Sigmoid colon (tissue), 7 donors: ENCODE results near the gene GPD1L. TPM values are rescaled to one million over a fixed set of nuclear protein-coding genes. Genes with fewer than 3 reads are reported as not detected.
"Not testable (repeated sequence)": the region's sequence is repeated elsewhere in the genome, so short reads cannot be mapped to it uniquely, and the experiment has no call there.

Experiments used
- DNase-seq: peaks from one replicate; pipeline ENCODE4 v3.0.0-alpha.2; 2019
- H3K27ac ChIP-seq, 4 donors: fragments of 200-600 bp; sonication (generic); one replicate each; pipeline ENCODE4 v1.5.1; 2016 to 2019; ENCODE audit warnings: mild to moderate bottlenecking in 1 of 4
- H3K27me3 ChIP-seq, 3 donors: fragments of 200-600 bp; sonication (generic); one replicate each; pipeline ENCODE4 v1.5.1; 2019; ENCODE audit warnings: mild to moderate bottlenecking in 1 of 3
- H3K36me3 ChIP-seq, 4 donors: fragments of 200-600 bp; sonication (generic); one replicate each; pipeline ENCODE4 v1.5.1; 2016 to 2019
- H3K4me1 ChIP-seq, 4 donors: fragments of 200-600 bp; sonication (generic); one replicate each; pipeline ENCODE4 v1.5.1; 2017 to 2019
- H3K4me3 ChIP-seq, 4 donors: fragments of 200-600 bp; sonication (generic); one replicate each; pipeline ENCODE4 v1.5.1; 2017 to 2019; ENCODE audit warnings: mild to moderate bottlenecking in 2 of 4, moderate library complexity in 1 of 4
- H3K9me3 ChIP-seq, 4 donors: fragments of 200-600 bp in 3 of 4; sonication (generic) in 3 of 4; one replicate each; pipeline versions ENCODE4 v1.5.1 to v1.6.1; 2013 to 2019
- EP300 ChIP-seq, 4 donors: sonication (generic); formaldehyde crosslinking; IDR thresholded peaks; one replicate each; pipeline ENCODE4 v1.6.1; 2017; ENCODE audit warnings: antibody characterized with exemption in 4 of 4
- POLR2A ChIP-seq, 2 donors: fragments of 450-650 bp; IDR thresholded peaks; one replicate each; pipeline ENCODE4 v1.6.1; 2016; ENCODE audit warnings: antibody characterized with exemption in 2 of 2, mild to moderate bottlenecking in 2 of 2, moderate library complexity in 2 of 2
- POLR2AphosphoS5 ChIP-seq, 4 donors: sonication (generic); formaldehyde crosslinking; IDR thresholded peaks; one replicate each; pipeline ENCODE4 v1.6.1; 2017; ENCODE audit warnings: antibody characterized with exemption in 4 of 4
- WGBS, 2 donors: extraction: QIAGEN DNeasy Blood & Tissue Kit; methylation state at CpG; one replicate each; pipeline ENCODE4 v1.1.7; 2013; 5-methylcytosine and 5-hydroxymethylcytosine counted together
- intact Hi-C: fragments of 100-400 bp; cut with DNase I; formaldehyde crosslinking; loops from one replicate; pipeline ENCODE4 v1.15.1; 2023
- polyA plus RNA-seq, 3 donors: library from polyadenylated mRNA; stranded (reverse); fragments of 200-250 nt; gene quantifications; one replicate each; pipeline ENCODE4 v1.2.3, GENCODE V29; 2013
- total RNA-seq, 4 donors: library from RNA; depleted of rRNA; stranded (reverse); fragments of >200 nt; gene quantifications; one replicate each; pipeline ENCODE4 v1.1.0, GENCODE V29; 2016
- TF ChIP-seq, protein P1 (sequence below), 4 experiments: fragments of 450-650 bp in 3 of 4; fragments of 200-600 bp in 1 of 4; IDR thresholded peaks; one replicate each; pipeline ENCODE4 v1.5.1; 2016 to 2019; ENCODE audit warnings: antibody characterized with exemption in 4 of 4, mild to moderate bottlenecking in 3 of 4, moderate library complexity in 2 of 4
- donor health status: healthy with polysubstance abuse.
- donor health status: Bipolar disorder and iron deficiency.
- donor health status: healthy.

Gene GPD1L
- total and polyA plus RNA-seq, 7 donors: 39.1 to 67.8 (median 46.0) TPM

DNA sequence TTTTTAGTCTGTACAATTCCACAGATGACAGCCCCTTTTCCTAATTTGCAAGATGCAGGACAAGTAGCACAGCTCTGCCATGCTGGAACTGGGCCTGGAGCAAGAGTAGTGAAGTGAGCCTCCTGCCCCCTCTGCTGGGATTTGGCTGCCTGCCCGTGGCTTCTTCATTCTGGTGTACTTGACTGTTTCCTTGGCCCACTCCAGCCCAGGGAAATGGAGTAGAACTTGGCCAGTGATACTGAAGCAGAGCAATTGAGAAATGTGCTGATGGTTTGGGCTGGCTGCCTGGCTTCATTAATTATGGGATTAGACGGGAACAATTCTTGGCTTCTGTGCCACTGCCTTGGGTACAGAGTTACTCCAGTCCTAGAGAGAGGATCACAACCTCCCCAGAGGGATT is 2.8 kb downstream of the GPD1L start:
- H3K27me3 ChIP-seq: no peaks in the 10 kb centered on the region
- WGBS, 2 donors: 52 to 54% methylated on average over 2 of the region's 2 CpGs
- DNase-seq: peak; percentile 98
- no peaks in the 10 kb centered on the region for H3K9me3 ChIP-seq
- intact Hi-C loops: loop anchor here (5.0 kb wide), 3 partner anchors 33 to 577 kb away; partner anchors contain the start of genes OSBPL10, STT3B and ZNF860
- no peaks in the 10 kb centered on the region for H3K36me3 ChIP-seq
- H3K4me1 ChIP-seq: peaks cover 0 to 48% (median 46%) of the 10 kb centered on the region in 4 donors
- H3K27ac ChIP-seq: peak overlapping the region; percentile 80 to 88 (median 84)
- TF ChIP-seq, protein P1, sequence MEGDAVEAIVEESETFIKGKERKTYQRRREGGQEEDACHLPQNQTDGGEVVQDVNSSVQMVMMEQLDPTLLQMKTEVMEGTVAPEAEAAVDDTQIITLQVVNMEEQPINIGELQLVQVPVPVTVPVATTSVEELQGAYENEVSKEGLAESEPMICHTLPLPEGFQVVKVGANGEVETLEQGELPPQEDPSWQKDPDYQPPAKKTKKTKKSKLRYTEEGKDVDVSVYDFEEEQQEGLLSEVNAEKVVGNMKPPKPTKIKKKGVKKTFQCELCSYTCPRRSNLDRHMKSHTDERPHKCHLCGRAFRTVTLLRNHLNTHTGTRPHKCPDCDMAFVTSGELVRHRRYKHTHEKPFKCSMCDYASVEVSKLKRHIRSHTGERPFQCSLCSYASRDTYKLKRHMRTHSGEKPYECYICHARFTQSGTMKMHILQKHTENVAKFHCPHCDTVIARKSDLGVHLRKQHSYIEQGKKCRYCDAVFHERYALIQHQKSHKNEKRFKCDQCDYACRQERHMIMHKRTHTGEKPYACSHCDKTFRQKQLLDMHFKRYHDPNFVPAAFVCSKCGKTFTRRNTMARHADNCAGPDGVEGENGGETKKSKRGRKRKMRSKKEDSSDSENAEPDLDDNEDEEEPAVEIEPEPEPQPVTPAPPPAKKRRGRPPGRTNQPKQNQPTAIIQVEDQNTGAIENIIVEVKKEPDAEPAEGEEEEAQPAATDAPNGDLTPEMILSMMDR (IDR thresholded peaks at IDR 0.05): no peak
- peak; percentile 75 to 90 (median 81) for TF ChIP-seq POLR2AphosphoS5 (IDR thresholded peaks at IDR 0.05)
- TF ChIP-seq POLR2A (IDR thresholded peaks at IDR 0.05): no peak
- peak in 2 of 4 donors; percentile 47 to 75 for TF ChIP-seq EP300 (IDR thresholded peaks at IDR 0.05)
- no peak overlapping the region for H3K4me3 ChIP-seq

DNA sequence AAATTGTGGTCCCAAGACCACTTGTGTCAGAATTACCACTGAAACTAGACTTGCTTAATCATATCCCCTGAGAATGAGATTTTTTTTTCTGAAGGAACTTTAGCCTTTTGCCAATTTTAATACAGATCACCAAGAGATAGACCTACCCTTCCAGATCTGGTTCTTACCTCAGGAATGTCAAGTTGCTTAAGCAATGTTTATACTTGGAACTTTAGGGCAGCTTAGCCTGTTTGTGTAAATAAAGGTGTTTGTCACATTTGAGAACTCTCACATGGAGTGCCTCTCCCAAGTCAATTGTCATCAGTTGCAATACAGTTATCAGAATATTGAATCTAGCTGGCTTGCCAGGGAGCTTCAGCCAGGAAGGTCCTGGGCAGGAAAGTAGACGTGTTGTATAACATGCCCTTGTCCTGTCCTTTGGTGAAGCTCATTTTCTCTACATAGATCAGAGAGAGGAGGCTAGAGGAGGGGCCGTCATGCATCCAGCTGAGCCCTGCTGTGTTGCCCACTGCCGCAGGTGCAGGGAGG is 3.9 kb downstream of the GPD1L start:
- H3K36me3 ChIP-seq: peaks cover 0 to 3% (median 0%) of the 10 kb centered on the region in 4 donors
- no peak overlapping the region for H3K4me3 ChIP-seq
- peak overlapping the region; percentile 80 to 88 (median 84) for H3K27ac ChIP-seq
- no peak for DNase-seq
- peaks cover 0 to 48% (median 46%) of the 10 kb centered on the region in 4 donors for H3K4me1 ChIP-seq
- no peaks in the 10 kb centered on the region for H3K9me3 ChIP-seq
- intact Hi-C loops: no loop called here
- H3K27me3 ChIP-seq: no peaks in the 10 kb centered on the region
- WGBS, 2 donors: 76 to 86% methylated on average over 3 of the region's 3 CpGs
- no peak for TF ChIP-seq EP300 (IDR thresholded peaks at IDR 0.05)
- no peak for TF ChIP-seq POLR2AphosphoS5 (IDR thresholded peaks at IDR 0.05)
- TF ChIP-seq POLR2A (IDR thresholded peaks at IDR 0.05): no peak
- TF ChIP-seq, protein P1 (IDR thresholded peaks at IDR 0.05): no peak

DNA sequence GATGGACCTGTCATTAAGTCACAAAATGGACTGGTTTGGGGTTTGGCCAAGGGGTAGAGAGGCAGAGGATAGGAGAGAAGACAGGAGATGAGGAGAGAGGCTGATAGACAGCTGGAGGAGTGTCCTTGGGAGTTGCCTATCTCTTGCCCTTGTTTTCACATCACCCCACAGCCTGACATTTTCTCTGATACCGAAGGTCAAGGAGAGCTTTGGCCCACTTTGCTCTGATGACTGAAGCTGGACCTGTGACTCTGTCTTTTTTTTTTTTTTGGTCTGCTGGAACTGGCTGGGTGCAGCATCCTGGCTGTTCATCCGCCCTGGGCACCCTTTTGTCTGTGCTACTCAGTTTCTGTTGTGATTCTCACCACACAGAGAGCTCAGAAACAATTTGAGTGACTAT is 5.1 kb downstream of the GPD1L start:
- DNase-seq: no peak
- peaks cover 0 to 3% (median 0%) of the 10 kb centered on the region in 4 donors for H3K36me3 ChIP-seq
- no peak overlapping the region for H3K27ac ChIP-seq
- TF ChIP-seq POLR2A (IDR thresholded peaks at IDR 0.05): no peak
- peaks cover 0 to 43% (median 41%) of the 10 kb centered on the region in 4 donors for H3K4me1 ChIP-seq
- intact Hi-C loops: no loop called here
- WGBS, 2 donors: 92 to 94% methylated on average over 2 of the region's 2 CpGs
- H3K9me3 ChIP-seq: no peaks in the 10 kb centered on the region
- no peak overlapping the region for H3K4me3 ChIP-seq
- H3K27me3 ChIP-seq: no peaks in the 10 kb centered on the region

DNA sequence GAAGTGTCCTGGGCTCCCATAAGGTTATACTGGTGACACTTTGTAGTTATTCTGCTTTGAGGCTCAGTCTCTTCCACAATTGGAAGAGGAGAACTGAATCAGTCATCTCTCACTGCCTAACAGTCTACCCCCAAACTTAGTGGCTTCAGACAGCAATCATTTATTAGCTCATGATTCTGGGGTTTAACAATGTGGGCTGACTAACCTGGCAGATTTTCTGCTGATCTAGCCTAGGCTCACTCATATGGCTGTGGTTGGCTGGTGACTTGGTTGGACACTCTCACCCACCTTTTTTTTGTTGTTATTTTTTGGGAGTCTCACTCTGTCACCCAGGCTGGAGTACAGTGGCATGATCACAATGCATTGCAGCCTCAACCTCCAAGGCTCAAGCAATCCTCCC is 7.1 kb downstream of the GPD1L start:
- H3K27ac ChIP-seq: no peak overlapping the region
- no peaks in the 10 kb centered on the region for H3K9me3 ChIP-seq
- intact Hi-C loops: no loop called here
- H3K27me3 ChIP-seq: no peaks in the 10 kb centered on the region
- H3K4me1 ChIP-seq: peaks cover 0 to 29% (median 24%) of the 10 kb centered on the region in 4 donors
- no peak for DNase-seq
- peaks cover 0 to 3% (median 0%) of the 10 kb centered on the region in 4 donors for H3K36me3 ChIP-seq
- no peak overlapping the region for H3K4me3 ChIP-seq
- TF ChIP-seq EP300 (IDR thresholded peaks at IDR 0.05) (no peak), POLR2AphosphoS5 (IDR thresholded peaks at IDR 0.05) (no peak), POLR2A (IDR thresholded peaks at IDR 0.05) (no peak)
- TF ChIP-seq, protein P1 (IDR thresholded peaks at IDR 0.05): no peak

DNA sequence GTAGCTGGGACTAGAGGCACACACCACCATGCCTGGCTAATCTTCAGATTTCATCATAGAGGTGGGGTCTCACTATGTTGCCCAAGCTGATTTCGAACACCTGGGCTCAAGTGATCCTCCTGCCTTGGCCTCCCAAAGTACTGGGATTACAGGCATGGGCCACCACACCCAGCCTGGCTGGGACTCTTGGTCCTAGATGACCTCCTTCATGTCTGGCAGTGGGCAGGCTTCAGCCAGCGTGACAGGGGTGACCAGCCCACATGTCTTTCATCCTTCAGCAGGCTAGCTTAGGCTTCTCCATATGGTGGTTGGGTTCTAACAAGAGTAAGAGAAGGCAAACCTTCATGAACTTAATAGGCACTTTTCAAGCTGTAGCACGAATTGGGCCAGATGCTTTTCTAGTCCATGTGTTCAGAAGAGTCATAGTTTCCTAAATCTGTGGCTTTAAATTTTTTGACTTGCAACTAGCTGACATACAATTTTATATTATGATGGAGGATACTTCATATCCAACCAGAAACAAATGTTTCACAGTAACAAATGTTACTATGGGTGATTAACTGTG is 7.6 kb downstream of the GPD1L start:
- WGBS, 2 donors: 89 to 97% methylated on average over 3 of the region's 3 CpGs
- TF ChIP-seq EP300 (IDR thresholded peaks at IDR 0.05) (no peak), POLR2A (IDR thresholded peaks at IDR 0.05) (no peak), POLR2AphosphoS5 (IDR thresholded peaks at IDR 0.05) (no peak)
- TF ChIP-seq, protein P1 (IDR thresholded peaks at IDR 0.05): no peak
- peaks cover 0 to 24% (median 19%) of the 10 kb centered on the region in 4 donors for H3K4me1 ChIP-seq
- peaks cover 0 to 3% (median 0%) of the 10 kb centered on the region in 4 donors for H3K36me3 ChIP-seq
- DNase-seq: no peak
- H3K27ac ChIP-seq: no peak overlapping the region
- H3K4me3 ChIP-seq: no peak overlapping the region
- H3K27me3 ChIP-seq: no peaks in the 10 kb centered on the region
- no peaks in the 10 kb centered on the region for H3K9me3 ChIP-seq
- intact Hi-C loops: no loop called here

DNA sequence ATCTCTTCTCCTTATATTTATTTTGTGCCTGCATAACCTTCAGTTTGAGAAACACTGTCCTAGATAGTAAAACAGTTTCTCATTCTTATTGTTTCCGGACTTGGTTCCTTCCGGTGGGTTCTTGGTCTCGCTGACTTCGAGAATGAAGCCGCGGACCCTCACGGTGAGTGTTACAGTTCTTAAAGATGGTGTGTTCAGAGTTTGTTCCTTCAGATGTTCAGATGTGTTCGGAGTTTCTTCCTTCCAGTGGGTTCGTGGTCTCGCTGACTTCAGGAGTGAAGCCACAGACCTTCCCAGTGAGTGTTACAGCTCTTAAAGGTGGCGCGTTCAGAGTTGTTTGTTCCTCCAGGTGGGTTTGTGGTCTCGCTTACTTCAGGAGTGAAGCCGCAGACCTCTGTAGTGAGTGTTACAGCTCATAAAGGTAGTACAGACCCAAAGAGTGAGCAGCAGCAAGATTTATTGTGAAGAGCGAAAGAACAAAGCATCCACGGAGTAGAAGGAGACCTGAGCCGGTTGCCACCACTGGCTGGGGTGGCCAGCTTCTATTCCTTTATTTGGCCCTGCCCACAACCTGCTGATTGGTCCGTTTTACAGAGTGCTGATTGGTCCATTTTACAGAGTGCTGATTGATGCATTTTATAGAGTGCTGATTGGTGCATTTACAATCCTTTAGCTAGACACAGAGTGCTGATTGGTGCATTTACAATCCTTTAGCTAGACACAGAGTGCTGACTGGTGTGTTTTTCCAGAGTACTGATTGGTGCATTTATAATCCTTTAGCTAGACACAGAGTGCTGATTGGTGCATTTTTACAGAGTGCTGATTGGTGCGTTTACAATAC is 8.3 kb downstream of the GPD1L start:
- H3K4me1 ChIP-seq: peaks cover 0 to 17% (median 13%) of the 10 kb centered on the region in 4 donors
- H3K27me3 ChIP-seq, DNase-seq, H3K4me3 ChIP-seq, H3K9me3 ChIP-seq, intact Hi-C loops, H3K36me3 ChIP-seq, H3K27ac ChIP-seq: not testable (repeated sequence)
- 68 to 88% methylated on average over 19 of the region's 19 CpGs for WGBS, 2 donors
